Measurements from ENCODE around the gene GRPR. TPM values are rescaled to one million over a fixed set of nuclear protein-coding genes. Genes with fewer than 3 reads are reported as not detected.

GRPR gene
- total RNA-seq, 2 donors from 2014 or later: not detected

GRCh38 chrX:16199343-16199742 lies 76.0 kb downstream of the GRPR start:
- ATAC-seq (ENCODE audit: insufficient number of reproducible peaks, low FRiP score, low read depth): no peak

GRCh38 chrX:16202943-16203342 lies 79.6 kb downstream of the GRPR start:
- Histone ChIP-seq H3K4me1 (ENCODE audit: control insufficient read depth in 1 of 2, low read depth in 2 of 2) (no peaks in the 10 kb centered on the region), H3K9me3 (no peaks in the 10 kb centered on the region), H3K27ac (no peak overlapping the region), H3K4me3 (no peak overlapping the region), H3K36me3 (no peaks in the 10 kb centered on the region), H3K27me3 (replicated peaks; ENCODE audit: insufficient read depth) (no peaks in the 10 kb centered on the region)
- DNase-seq (ENCODE audit: low spot score) (no peak), ATAC-seq (ENCODE audit: insufficient number of reproducible peaks, low FRiP score, low read depth) (no peak)
- no peak for TF ChIP-seq CTCF (IDR thresholded peaks at IDR 0.05)

More at GRCh38 chrX:16199343-16199742, 76.0 kb downstream of the GRPR start:
- no peak overlapping the region for H3K27ac ChIP-seq
- no peak for TF ChIP-seq CTCF (IDR thresholded peaks at IDR 0.05)
- no peaks in the 10 kb centered on the region for H3K9me3 ChIP-seq
- no peaks in the 10 kb centered on the region for H3K36me3 ChIP-seq
- H3K4me1 ChIP-seq (ENCODE audit: control insufficient read depth in 1 of 2, low read depth in 2 of 2): no peaks in the 10 kb centered on the region
- no peak for DNase-seq (ENCODE audit: low spot score)
- H3K4me3 ChIP-seq: no peak overlapping the region
- H3K27me3 ChIP-seq (replicated peaks; ENCODE audit: insufficient read depth): no peaks in the 10 kb centered on the region

Other genes starting within 250 kb of the GRPR start
- not detected for gene MAGEB17, start 43.9 kb downstream of the GRPR start, total RNA-seq